Measurements from ENCODE around the gene UNC13B.
"Not testable (repeated sequence)": the region's sequence is repeated elsewhere in the genome, so short reads cannot be mapped to it uniquely, and the experiment has no call there.

UNC13B gene

DNA sequence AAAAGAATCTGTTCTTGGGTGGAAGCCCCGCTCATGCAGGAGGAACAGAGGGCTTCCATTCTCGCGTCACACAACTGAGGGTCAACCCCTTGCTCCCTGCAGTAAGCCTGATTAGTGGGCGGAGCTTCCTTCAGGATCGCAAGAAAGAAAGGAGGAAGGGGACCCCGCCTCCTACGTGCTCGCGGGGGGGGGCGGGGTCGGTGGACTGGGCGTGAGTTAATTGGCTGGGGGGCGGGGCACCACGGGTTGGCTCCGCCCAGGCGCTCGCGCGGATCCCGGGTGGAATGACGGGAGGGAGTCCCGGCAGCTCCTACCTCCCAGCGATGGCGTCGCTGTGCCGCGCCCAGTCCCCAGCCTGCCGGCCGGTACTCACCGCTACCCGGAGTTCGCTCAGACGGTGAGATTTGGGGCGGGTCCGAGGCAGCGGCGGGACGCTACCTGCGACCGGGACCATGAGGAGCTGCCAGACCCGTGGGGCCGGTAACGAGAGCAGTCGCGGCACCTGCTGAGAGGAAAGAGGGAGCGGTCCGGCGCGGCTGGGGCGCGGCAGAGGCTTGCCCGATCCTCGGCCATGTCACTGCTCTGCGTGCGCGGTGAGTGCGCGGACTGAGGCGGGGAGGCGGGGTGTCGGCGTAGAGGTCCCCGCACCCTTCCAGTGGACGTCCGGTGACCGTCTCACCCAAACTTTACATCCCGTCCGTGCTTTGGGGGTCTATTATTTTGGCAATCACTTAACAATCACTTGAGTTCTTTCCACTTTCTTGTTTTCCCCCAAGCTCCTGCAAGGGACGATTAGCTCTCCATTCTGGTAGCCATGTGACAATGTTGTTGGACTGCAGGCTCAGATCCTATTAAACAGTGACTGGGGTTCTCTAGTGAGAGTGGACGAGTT is at the start of gene UNC13B:
UNC13B (plus strand) TSS at position 297 of the 892 bp plus-strand sequence; CDS start at position 572, 275 bp downstream.
- peak; percentile 95 for DNase-seq

DNA sequence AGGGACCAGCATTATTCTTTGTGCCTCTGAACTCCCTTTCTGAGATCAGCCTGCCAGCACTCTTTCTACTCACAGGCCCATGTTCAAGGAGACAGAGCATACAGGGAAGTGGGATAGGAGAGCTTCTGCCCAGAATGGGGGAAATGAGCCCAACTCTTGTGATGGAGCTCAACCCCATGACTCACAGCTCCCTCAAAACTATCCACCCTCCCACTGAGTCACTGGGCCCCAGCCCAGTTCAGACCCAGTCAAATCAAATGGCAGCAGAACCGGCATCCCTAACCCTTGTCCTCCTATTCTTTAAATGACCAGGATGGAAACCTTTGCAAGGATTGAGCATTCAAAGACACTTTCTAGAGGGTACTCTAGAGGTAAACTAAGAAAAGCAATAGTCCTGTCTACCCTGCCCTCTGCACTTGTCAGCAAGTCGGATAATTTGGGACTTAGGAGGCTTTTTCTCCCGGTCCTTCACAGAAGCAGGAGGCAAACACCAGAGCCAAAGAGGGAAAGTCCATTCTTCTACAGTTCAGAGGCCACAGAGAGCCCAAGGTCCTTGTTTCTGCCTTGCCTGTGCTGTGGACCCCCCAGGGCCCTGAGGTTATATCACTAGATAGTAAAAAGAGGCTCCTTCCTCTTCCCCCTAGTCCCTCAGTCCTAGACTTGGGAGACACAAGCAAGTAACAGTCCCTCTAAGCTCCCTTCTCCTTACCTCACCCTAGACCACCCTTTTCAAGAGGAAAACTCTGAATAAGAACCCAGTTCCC is 49.4 kb upstream of the UNC13B start:
- peak; percentile 90 for DNase-seq

DNA sequence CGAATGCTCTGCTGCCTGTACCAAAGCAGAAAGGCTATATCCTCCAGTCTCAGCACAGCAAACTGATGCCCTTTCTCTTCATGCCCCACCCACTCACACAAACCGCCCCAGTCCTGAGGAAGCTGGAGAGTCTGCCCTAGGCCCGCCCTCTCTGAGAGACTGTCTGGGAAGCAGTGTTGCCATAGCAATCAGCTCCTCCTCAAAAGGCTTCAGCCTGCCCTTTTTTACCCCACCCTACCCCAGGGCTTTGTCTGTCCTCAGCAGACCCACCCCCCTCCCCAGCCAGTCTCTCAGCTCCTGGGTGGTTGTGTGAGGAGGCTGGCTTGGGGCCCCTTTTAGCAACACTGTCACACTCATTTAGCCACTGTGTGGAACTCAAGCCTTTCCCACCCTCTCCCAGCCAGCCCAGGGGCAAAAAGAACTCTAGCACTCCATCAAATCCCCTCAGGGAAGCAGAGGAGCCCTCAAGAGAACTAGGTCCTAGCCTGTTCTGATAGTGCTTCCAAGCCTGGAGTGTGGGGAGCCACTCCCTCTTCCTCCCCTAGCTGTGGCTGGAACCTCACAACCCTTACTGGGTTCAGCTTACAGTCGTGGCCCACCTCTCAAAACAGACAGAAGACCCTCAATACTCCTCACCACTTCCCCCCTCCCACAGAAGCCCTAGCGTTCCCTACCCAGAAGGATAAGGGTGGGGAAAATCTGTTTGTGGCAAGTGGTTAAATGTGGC is 47.5 kb upstream of the UNC13B start:
- peak; percentile 94 for DNase-seq

DNA sequence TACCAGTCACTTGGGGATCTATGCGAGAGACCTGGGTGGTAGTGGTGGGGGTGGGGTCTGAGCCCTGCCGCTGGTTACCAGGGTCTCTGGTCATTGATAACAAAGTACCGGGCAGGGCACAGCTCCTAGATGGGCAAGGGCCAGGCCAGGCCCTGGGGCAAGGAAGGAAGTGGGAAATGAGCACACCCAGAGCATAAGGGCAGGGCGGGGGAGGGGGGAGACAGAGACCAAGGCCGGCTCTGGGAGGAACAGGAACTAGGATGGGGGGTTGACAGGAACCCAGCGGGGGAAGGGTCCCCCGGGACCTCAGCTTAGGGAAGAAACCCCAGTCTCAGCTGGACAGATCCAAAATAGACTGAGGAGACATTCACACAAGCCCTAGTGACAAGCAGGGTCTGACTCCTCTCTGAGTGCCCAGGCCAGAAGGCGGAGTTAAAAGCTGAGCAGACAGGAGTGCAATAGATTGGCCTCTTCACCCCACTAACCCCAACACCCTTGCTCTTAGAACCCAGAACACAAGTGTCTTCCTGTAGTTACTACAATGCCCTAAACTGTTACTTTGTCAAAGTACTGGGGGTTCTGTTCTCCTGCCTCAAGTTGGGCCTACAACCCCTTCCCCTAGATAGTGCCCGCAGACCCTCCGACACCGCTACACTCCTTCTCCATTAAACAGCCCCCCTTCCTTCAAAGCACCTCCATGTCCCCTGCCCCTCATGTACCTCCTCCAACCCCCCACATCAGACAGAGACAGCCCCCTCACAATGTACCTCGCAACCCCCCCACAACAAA is 46.8 kb upstream of the UNC13B start:
- DNase-seq = peak; percentile 80

DNA sequence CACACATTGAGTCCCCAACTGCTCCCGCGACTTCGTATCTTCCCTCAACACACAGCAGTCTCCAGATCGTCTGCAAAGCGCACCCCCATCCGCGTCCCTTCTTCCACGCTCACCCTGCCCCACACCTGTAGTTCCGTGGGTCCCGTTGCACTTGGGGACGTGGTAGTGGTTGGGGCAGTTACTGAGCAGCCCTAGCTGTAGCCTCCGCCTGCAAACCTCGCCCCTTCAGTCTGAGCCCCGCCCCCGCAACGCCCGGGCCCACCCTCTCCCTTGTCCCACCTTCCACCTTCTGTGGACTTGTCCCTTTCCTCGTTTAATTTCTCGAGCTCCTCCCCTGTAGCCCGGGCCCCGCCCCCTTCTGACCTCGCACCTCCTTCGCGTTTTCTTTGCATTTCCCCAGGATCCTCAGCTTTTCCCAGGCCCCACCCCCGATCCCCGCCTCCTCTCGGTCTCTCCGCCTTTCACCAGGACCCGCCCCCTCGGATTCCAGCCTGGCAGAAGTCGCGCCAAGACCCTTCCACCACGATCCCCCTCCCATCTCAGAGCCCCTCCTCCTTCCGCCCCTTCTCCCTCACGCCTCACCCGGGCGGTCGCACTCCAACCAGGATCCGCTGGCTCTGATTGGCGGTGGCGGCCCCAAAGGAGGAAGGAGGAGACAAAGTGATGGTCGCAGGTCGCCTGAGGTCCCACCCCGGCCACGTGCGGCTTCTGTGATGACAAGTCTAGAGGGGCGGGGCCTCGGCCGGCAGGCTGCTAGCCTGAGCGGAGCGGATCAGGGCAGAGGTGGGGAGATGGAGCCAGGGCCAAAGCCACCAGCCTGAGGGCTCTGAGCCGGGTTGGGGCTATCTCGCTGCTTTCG is 45.9 kb upstream of the UNC13B start, which contains the start of gene ATOSB:
ATOSB (minus strand) TSS at position 183 of the 859 bp plus-strand sequence. CDS start 7,588 bp downstream, outside the sequence.
- peak; percentile 97 for DNase-seq

DNA sequence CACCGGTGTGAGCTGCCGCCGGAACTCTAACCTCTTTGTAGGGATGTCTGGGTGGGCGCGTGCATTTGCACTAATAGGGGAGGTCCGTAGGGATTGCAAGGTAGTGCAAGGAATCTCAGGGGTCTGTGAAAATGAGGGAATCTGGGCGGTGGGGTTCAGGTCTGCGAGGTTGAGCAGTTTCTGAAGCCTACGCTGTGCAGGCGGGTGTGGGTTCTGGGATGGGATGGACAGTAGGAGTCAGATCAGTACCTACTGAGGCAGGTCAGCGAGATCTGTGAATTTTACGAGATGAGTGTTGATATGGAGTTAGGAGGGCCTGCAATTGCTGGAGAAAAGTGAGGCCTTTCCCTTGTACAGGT is 45.3 kb upstream of the UNC13B start:
- DNase-seq = no peak

DNA sequence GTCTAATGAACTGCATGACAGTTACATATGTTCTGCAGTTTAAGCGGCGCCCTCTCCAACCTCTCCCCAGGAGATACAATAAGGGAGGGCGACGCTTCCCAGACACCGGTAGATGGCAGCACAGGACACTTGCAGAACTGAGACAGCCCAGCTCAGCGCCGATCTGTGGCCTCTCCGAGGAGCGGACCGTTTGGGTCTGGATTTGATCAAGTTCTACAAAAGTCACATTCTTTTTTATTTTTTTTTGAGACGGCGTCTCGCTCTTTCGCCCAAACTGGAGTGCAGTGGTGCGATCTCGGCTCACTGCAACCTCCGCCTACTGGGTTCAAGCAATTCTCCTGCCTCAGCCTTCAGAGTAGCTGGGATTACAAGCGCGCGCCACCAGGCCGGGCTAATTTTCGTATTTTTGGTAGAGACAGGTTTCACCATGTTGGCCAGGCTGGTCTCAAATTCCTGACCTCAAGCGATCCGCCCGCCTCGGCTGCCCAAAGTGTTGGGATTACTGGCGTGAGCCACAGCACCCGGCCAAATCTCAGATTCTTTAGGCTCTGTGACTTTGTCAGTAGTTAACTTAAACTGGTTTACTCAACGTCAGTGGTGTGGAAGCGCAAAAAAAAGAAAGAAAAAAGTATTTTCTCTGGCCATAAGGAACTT is 44.8 kb upstream of the UNC13B start:
- DNase-seq = peak; percentile 96

DNA sequence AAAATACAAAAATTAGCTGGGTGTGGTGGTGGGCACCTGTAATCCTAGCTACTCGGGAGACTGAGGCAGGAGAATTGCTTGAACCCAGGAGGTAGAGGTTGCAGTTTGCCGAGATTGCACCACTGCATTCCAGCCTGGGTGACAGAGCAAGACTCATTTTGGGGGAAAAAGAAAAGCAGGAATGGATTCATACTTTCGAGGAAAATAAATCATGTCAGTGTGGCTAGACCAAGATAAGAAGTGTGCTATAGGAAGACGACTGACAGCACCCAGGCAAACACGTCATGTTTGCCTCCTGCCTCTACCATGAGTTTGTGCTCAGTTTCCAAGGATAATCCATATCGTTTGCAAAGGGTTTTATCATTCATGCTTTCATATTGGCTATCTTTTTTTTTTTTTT is 26.9 kb upstream of the UNC13B start:
- no peak for DNase-seq

DNA sequence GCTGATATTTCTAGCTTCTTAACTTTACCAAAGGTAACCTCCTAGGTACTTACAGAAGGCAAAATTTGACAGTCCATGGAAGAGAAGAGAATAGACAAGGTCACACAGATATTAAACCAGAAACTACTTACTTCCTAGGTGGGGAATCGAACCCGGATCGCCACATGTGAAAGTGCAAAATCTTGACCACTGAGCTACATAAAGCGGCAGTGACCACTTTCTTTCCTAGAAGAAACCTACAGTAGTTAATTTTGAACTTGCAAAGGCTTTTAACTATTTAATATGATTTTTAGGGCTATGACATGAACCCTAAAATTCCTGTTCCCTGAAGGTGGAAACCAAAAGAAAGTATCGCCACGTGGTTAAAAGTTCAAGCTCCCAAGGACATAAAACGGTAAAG is 25.8 kb upstream of the UNC13B start:
- DNase-seq = no peak

DNA sequence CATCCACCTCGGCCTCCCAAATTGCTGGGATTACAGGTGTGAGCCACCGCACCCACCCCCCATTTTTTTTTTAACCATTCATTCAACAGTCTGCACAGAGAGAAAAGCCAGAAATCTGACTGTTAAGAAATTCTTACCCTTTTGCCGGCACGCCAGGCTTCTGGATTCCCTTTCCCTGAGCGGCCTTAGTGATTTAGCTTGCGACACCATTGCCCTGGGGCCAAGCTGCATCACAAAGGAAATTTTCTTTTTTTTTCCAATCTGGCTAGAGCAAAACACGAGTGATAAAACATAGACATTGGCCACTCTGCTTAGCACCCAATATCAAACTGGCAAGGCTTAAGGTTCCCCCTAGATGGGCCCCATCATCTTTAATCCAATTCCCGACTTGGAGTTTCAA is 24.9 kb upstream of the UNC13B start:
- no peak for DNase-seq

DNA sequence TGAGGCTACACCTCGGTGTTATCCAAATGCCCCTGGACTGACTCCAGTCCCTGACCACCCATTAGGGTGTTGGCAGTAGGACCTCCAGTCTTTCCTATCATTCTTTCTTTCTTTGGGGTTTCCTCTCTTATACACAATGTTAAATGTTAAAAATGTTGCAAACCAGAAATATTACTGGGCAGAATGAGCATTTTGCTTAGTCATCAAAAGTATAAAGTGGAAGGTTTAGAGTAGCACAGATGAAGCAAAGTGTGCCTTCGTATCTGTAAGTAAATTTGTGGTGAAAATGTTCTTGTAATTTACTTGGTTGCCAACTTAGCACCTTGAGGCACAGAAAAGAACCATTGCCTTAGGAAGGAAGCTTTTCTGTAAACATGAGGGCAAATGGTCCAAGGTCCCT is 21.7 kb upstream of the UNC13B start:
- DNase-seq = no peak

DNA sequence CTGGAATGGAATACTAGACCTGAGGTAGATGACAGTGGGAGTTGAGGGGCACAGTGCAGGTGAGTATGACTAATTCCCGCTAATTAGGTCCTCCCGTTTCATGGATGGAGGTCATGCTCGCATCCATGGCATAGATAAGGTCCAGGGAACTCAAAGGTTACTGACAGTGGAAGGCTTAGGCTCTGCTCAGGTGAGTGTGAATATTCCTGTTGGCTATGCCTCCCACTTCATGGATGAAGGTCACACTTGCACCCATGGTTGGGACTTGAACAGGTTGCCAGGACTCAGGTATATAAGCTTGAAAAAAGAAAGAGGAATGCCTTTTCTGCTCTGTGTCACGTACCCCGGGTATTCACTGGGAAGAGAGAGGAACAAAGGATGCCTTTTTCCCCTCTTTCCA is 19.8 kb upstream of the UNC13B start:
- DNase-seq = no peak

DNA sequence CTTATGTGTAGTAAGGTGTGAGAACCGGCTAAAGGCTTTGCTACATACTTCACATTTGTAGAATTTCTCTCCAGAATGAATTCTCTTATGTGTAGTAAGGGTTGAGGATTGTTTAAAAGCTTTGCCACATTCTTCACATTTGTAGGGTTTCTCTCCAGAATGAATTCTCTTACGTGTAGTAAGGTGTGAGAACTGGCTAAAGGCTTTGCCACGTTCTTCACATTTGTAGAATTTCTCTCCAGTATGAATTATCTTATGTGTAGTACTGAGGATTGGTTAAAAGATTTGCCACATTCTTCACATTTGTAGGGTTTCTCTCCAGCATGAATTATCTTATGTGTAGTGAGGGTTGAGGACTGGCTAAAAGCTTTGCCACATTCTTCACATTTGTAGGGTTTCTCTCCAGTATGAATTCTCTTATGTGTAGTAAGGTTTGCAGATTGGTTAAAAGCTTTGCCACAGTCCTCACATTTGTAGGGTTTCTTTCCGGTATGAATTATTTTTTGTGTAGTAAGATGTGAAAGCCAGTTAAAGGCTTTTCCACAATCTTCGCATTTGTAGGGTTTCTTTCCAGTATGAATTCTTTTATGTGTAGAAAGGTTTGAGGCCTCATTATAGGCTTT is 13.8 kb upstream of the UNC13B start:
- not testable (repeated sequence) for DNase-seq

DNA sequence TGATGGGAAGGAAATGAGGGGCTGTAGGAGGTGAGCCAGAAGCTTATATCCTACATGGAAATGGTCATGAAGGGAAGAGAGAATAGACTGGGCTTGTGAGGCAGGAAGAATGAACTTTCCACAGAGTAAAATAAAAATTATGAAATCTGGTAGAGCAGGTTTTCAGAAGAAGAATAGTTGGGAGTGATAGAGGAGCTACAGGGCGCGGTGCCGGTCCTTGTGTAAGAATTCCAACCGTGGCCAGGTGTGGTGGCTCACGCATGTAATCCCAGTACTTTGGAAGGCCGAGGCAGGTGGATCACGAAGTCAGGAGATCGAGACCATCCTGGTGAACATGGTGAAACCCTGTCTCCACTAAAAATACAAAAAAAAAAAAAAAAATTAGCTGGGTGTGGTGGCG is 8.9 kb upstream of the UNC13B start:
- DNase-seq = no peak

DNA sequence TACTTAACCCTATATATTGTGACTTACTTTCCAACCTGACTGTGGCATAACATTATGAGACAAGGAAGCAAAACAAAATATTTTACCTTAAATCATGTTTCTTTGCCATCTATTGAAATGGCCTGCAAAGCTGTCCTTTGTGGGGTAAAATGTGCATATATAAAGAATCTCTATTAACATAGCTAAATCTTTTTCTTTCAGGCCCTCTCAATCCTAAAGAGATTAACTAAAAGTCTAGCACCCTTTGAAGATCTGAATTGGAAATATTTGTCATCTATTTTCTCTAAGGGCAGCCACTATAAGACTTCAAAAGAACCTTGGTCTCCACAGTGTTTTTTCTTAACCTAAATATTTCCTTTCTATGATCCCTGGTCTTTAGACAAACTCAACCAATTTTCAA is 5.0 kb upstream of the UNC13B start:
- no peak for DNase-seq

DNA sequence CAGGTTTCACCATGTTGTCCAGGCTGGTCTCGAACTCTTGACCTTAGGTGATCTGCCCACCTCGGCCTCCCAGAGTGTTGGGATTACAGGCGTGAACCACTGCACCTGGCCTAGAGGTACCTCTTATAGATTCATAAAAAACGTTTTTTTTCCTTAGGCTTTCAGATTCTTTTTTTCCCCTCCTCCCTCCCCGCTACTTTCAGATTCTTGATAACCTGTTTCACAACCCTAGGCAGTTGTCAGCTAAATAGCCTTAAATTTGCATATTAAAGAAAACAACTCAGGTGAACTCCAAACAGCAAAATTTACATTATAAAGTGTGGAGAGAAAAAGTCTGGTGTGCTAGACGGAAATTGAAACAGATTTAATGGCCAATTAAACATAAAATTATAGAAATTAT is 4.0 kb upstream of the UNC13B start:
- not testable (repeated sequence) for DNase-seq

DNA sequence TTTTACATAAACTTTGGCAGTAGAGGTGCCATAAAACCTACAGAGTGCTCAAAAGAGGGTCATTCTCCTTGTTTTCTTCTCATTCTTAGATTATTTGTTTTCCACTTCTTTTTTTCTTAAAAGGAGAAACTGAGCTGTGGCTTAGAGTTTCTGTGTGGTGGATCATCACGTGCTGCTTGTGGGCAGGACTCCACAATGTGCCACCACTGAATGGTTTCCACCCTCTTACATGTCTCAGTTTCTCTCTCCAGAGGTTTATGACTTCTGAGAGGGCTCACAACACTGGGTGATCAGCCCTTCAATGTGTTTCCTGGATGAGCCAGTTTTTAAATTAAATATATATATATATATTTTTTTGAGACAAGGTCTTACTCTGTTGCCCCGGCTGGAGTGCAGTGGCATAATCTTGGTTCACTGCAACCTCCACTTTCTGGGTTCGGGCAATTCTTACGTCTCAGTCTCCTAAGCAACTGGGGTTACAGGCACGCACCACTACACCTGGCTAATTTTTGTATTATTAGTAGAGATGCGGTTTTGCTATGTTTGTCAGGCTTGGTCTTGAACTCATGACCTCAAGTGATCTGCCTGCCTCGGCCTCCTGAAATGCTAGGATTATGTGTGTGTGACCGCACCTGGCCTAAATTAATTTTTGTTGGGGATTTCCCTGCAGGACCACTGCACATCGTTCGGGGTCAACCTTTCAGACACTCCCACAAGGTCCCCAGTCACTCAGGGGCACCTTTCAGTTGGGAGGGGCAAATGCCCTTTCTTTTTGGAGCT is 3.1 kb upstream of the UNC13B start:
- DNase-seq = peak; percentile 8

DNA sequence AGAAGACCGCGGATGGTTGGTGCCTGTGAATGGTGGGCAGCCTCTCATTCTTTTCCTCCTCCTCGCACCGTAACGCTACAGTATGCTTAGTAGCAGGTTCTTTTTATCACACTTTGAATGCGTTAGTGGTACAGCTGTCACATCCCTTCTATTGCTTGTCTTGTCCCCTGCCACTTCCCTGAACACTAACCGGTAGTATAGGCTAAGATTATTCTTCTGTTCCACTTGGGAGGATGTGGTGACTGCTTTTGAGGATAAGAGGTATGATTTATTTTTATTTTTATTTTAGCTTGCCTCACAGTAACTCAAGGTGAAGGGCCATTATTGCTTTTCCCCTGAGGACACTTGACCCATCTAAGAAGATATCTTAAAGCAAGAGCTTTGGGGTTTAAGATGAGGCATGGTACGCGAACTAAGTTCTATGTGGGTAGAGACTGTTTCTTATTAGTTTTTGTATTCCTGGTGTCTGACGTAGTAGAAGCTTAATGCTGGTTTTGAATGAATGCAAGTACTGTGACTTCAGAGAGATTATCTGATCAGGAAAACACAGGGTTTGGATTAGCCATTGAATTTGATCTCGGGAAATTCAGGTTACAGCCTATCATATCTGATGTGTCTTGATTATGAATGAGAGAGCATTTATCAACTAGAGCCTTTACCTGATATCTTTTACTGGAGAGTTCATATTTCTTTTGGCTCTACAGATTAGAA is 951 bp downstream of the UNC13B start:
- DNase-seq = peak; percentile 9

DNA sequence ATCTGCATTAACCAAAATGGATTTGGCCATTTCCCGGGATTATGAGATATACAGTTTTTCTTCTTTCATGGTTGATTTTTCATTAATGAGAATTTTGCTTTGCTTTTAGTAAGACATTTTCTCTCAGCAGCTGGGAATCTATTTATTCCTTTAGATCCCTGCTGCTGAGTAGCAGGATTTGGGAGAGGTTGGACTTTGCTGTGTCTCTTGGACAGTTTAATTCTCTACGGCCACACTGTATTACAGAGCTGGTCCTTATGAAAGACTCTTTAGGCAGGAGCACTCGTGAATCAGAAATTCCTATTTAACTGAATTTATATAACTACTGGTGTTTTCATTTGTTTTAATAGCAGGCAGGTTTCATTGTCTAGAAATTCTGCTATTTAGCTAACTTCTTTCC is 1.6 kb downstream of the UNC13B start:
- DNase-seq = no peak

All from suppressor macrophage treated with lipopolysaccharide for 4 hours (primary cell).